ENCODE results near the gene DNMT3A.
"Not testable (repeated sequence)": the region's sequence is repeated elsewhere in the genome, so short reads cannot be mapped to it uniquely, and the experiment has no call there.

The DNMT3A gene

DNA sequence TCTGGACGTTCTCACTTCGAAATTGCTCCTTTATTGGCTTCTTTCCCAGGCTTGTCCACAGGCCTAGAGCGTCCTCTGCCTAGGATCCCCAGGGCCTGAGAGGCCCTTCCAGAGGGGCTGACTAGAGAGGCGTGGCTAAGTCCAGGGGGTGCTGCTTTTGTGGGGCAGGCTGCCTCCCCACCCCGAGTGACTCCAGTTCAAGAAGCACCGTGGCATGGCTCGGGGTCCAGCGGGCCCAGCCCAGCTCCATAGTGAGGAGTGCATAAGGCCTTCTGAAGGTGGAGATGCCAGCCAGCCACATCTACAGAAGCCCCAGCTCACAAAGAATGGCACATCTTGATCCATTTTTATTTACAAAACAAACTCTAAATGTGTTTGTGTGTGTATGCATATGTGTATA lies 128.5 kb downstream of the DNMT3A start:
- no peak overlapping the region for H3K27ac ChIP-seq (ENCODE audit: low read depth, low read length)
- no peaks in the 10 kb centered on the region for H3K4me1 ChIP-seq (ENCODE audit: insufficient read depth, low read length)
- 92% methylated on average over 8 of the region's 8 CpGs for WGBS

DNA sequence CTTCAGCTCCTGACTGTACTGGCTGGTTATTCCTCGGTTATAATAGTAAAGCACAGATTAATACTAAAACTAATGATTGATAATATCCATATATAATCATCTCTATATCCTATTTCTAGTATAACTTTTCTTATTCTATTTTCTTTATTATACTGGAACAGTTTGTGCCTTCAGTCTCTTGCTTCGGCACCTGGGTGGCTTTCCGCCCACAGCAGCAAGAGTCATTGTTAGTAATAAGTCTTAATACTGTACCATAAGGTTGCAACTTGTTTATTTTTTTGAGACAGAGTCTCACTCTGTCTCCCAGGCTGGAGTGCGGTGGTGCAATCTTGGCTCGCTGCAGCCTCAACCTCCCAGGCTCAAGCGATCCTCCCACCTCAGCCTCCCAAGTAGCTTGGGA lies 130.8 kb downstream of the DNMT3A start:
- H3K9ac ChIP-seq (ENCODE audit: low read depth, low read length); H3K27me3 ChIP-seq (ENCODE audit: insufficient read depth, low read length); H3K4me3 ChIP-seq (ENCODE audit: low read length); H3K36me3 ChIP-seq (ENCODE audit: insufficient read depth, low read length); H3K27ac ChIP-seq (ENCODE audit: low read depth, low read length); H3K9me3 ChIP-seq (ENCODE audit: insufficient read depth, low read depth, low read length); H3K4me1 ChIP-seq (ENCODE audit: insufficient read depth, low read length): not testable (repeated sequence)
- 99% methylated on average over 5 of the region's 6 CpGs for WGBS

More for the DNA sequence above, 128.5 kb downstream of the DNMT3A start:
- no peaks in the 10 kb centered on the region for H3K36me3 ChIP-seq (ENCODE audit: insufficient read depth, low read length)
- H3K4me3 ChIP-seq (ENCODE audit: low read length) = no peak overlapping the region
- no peak overlapping the region for H3K9ac ChIP-seq (ENCODE audit: low read depth, low read length)
- no peaks in the 10 kb centered on the region for H3K27me3 ChIP-seq (ENCODE audit: insufficient read depth, low read length)
- no peaks in the 10 kb centered on the region for H3K9me3 ChIP-seq (ENCODE audit: insufficient read depth, low read depth, low read length)

- Histone ChIP-seq H3K27me3 (ENCODE audit: insufficient read depth, low read length) (no peaks in the 10 kb centered on the region), H3K4me1 (ENCODE audit: insufficient read depth, low read length) (0 out of 2 replicates have a peak, but pooled peaks cover 5% of the 10 kb centered on the region), H3K4me3 (ENCODE audit: low read length) (no peak overlapping the region), H3K36me3 (ENCODE audit: insufficient read depth, low read length) (no peaks in the 10 kb centered on the region), H3K9me3 (ENCODE audit: insufficient read depth, low read depth, low read length) (no peaks in the 10 kb centered on the region), H3K9ac (ENCODE audit: low read depth, low read length) (no peak overlapping the region), H3K27ac (ENCODE audit: low read depth, low read length) (peak overlapping the region; percentile 64; the same call in 1 of the 2 replicates)
- WGBS = 50% methylated on average over 5 of the region's 5 CpGs
Observed at GRCh38 chr2:25207078-25207545, 134.6 kb downstream of the DNMT3A start.

- H3K4me3 ChIP-seq (ENCODE audit: low read length) = no peak overlapping the region
- H3K27ac ChIP-seq (ENCODE audit: low read depth, low read length) = no peak overlapping the region
- no peaks in the 10 kb centered on the region for H3K36me3 ChIP-seq (ENCODE audit: insufficient read depth, low read length)
- peak overlapping the region; percentile 31; the same call in 1 of the 2 replicates for H3K9ac ChIP-seq (ENCODE audit: low read depth, low read length)
- 0 out of 2 replicates have a peak, but pooled peaks cover 5% of the 10 kb centered on the region for H3K4me1 ChIP-seq (ENCODE audit: insufficient read depth, low read length)
- H3K9me3 ChIP-seq (ENCODE audit: insufficient read depth, low read depth, low read length) = no peaks in the 10 kb centered on the region
- no peaks in the 10 kb centered on the region for H3K27me3 ChIP-seq (ENCODE audit: insufficient read depth, low read length)
- WGBS = 93% methylated on average over 59 of the region's 59 CpGs
Observed at GRCh38 chr2:25204190-25204838, 137.4 kb downstream of the DNMT3A start.

- H3K4me1 ChIP-seq (ENCODE audit: insufficient read depth, low read length) = peaks cover 2% of the 10 kb centered on the region; the same call in 1 of the 2 replicates
- H3K27me3 ChIP-seq (ENCODE audit: insufficient read depth, low read length) = no peaks in the 10 kb centered on the region
- no peak overlapping the region for H3K4me3 ChIP-seq (ENCODE audit: low read length)
- 94% methylated on average over 11 of the region's 11 CpGs for WGBS
- H3K9ac ChIP-seq (ENCODE audit: low read depth, low read length) = no peak overlapping the region
- H3K27ac ChIP-seq (ENCODE audit: low read depth, low read length) = no peak overlapping the region
- no peaks in the 10 kb centered on the region for H3K9me3 ChIP-seq (ENCODE audit: insufficient read depth, low read depth, low read length)
- H3K36me3 ChIP-seq (ENCODE audit: insufficient read depth, low read length) = no peaks in the 10 kb centered on the region
Observed at GRCh38 chr2:25202275-25202674, 139.4 kb downstream of the DNMT3A start.

DNA sequence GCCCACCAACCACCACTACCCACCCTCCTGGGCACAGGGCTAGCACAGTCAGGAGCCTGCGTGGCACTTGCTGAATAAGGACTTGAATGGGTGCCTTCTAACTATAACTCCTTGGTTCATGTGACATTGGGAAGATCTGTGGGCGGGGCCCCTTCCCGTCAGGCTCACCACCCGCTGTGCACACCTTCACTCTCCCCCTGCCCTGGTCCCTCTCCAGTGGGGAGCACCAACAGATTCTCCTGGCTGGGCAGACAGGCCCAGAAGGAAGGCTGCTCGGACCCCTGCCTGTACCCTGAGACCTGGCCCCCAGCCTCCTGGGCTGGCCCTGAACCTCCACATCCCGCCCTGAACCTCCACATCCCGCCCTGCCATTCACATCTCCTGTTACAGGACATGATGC lies 139.9 kb downstream of the DNMT3A start:
- no peaks in the 10 kb centered on the region for H3K36me3 ChIP-seq (ENCODE audit: insufficient read depth, low read length)
- H3K9ac ChIP-seq (ENCODE audit: low read depth, low read length) = no peak overlapping the region
- no peak overlapping the region for H3K4me3 ChIP-seq (ENCODE audit: low read length)
- no peaks in the 10 kb centered on the region for H3K9me3 ChIP-seq (ENCODE audit: insufficient read depth, low read depth, low read length)
- H3K27ac ChIP-seq (ENCODE audit: low read depth, low read length) = no peak overlapping the region
- 82% methylated on average over 7 of the region's 7 CpGs for WGBS
- H3K4me1 ChIP-seq (ENCODE audit: insufficient read depth, low read length) = no peaks in the 10 kb centered on the region; the same call in 1 of the 2 replicates
- no peaks in the 10 kb centered on the region for H3K27me3 ChIP-seq (ENCODE audit: insufficient read depth, low read length)

DNA sequence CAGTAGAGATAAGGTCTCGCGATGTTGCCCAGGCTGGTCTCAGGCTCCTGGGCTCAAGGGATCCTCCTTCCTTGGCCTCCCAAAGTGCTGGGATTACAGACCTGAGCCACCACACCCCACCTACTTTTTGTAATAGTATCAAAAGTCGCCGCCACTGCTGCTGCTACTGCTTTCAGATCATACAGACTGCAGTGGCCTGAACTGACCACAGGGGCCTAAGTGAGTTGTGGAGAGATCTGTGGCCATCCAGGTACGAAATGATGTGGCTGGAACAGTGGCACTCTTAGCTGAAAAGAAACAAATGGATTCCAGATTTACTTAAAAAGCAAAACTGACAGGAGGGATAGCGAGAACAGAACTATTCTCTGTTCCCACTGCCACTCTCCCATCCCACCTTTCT lies 140.5 kb downstream of the DNMT3A start:
- Histone ChIP-seq H3K4me1 (ENCODE audit: insufficient read depth, low read length) (no peaks in the 10 kb centered on the region; the same call in 1 of the 2 replicates), H3K36me3 (ENCODE audit: insufficient read depth, low read length) (no peaks in the 10 kb centered on the region), H3K27me3 (ENCODE audit: insufficient read depth, low read length) (no peaks in the 10 kb centered on the region), H3K27ac (ENCODE audit: low read depth, low read length) (no peak overlapping the region), H3K9me3 (ENCODE audit: insufficient read depth, low read depth, low read length) (no peaks in the 10 kb centered on the region), H3K9ac (ENCODE audit: low read depth, low read length) (no peak overlapping the region), H3K4me3 (ENCODE audit: low read length) (no peak overlapping the region)
- WGBS = 91% methylated on average over 6 of the region's 6 CpGs

DNA sequence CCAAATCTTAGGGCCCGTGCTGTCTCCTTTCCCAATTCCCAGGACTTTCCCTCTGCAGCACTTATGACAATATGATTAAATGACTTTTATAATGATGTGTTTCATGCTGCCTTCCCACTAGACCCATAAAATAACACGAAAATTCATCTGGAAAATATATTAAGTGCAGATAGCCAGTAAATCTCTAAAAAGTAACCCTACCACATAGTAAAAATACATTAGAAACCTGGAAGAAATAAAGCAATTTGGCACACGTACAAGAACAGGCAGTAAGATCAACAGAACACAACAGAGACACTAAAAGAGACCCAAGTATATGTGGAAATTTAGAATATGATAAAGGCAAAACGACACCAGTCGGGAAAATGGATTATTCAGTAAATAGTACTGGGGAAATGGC lies 143.1 kb downstream of the DNMT3A start:
- H3K9me3 ChIP-seq (ENCODE audit: insufficient read depth, low read depth, low read length) = no peaks in the 10 kb centered on the region
- H3K4me3 ChIP-seq (ENCODE audit: low read length) = no peak overlapping the region
- H3K4me1 ChIP-seq (ENCODE audit: insufficient read depth, low read length) = peaks cover 3% of the 10 kb centered on the region
- WGBS = 91% methylated on average over 4 of the region's 5 CpGs
- H3K9ac ChIP-seq (ENCODE audit: low read depth, low read length) = no peak overlapping the region
- H3K36me3 ChIP-seq (ENCODE audit: insufficient read depth, low read length) = no peaks in the 10 kb centered on the region
- no peak overlapping the region for H3K27ac ChIP-seq (ENCODE audit: low read depth, low read length)
- no peaks in the 10 kb centered on the region for H3K27me3 ChIP-seq (ENCODE audit: insufficient read depth, low read length)

GRCh38 chr2:25198209-25198525 lies 143.6 kb downstream of the DNMT3A start:
- Histone ChIP-seq H3K4me1 (ENCODE audit: insufficient read depth, low read length) (peaks cover 3% of the 10 kb centered on the region), H3K9ac (ENCODE audit: low read depth, low read length) (no peak overlapping the region), H3K4me3 (ENCODE audit: low read length) (no peak overlapping the region), H3K36me3 (ENCODE audit: insufficient read depth, low read length) (no peaks in the 10 kb centered on the region), H3K9me3 (ENCODE audit: insufficient read depth, low read depth, low read length) (no peaks in the 10 kb centered on the region), H3K27me3 (ENCODE audit: insufficient read depth, low read length) (no peaks in the 10 kb centered on the region), H3K27ac (ENCODE audit: low read depth, low read length) (no peak overlapping the region; the same call in 1 of the 2 replicates)
- 53% methylated on average over 3 of the region's 4 CpGs for WGBS

- WGBS = 84% methylated on average over 12 of the region's 12 CpGs
- no peak overlapping the region; the same call in 1 of the 2 replicates for H3K27ac ChIP-seq (ENCODE audit: low read depth, low read length)
- no peak overlapping the region for H3K4me3 ChIP-seq (ENCODE audit: low read length)
- peaks cover 3% of the 10 kb centered on the region for H3K4me1 ChIP-seq (ENCODE audit: insufficient read depth, low read length)
- no peaks in the 10 kb centered on the region for H3K27me3 ChIP-seq (ENCODE audit: insufficient read depth, low read length)
- no peaks in the 10 kb centered on the region for H3K36me3 ChIP-seq (ENCODE audit: insufficient read depth, low read length)
- H3K9me3 ChIP-seq (ENCODE audit: insufficient read depth, low read depth, low read length) = no peaks in the 10 kb centered on the region
- no peak overlapping the region for H3K9ac ChIP-seq (ENCODE audit: low read depth, low read length)
Observed at GRCh38 chr2:25197336-25198208, 144.2 kb downstream of the DNMT3A start.

DNA sequence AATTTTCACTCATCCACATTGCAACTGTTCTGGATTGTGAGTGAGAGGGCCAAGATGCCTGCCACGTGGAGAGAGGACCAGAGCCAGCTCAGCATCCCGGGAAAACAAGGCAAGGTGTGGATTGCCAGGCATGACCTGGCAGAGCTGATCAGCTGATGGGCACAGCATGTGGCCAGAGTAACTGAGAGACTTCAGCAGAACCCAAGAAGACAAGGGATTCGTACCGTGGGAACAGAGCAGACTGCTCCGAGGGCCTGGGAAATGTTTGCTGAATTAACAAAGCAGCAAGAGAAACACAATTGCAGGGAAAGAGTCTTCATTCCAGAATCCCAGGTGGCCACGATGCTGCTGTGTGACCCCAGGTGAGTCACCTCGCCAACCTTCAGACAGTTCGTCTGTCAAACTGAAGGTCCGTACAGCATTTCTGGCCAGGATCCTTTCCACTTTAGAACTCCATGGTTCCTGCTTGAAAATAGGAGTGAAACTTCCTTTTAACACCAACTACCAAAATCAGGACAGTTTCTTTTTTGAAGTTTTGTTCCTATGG lies 147.1 kb downstream of the DNMT3A start:
- H3K27me3 ChIP-seq (ENCODE audit: insufficient read depth, low read length) = no peaks in the 10 kb centered on the region
- H3K4me3 ChIP-seq (ENCODE audit: low read length) = no peak overlapping the region
- peaks cover 6% of the 10 kb centered on the region for H3K4me1 ChIP-seq (ENCODE audit: insufficient read depth, low read length)
- H3K36me3 ChIP-seq (ENCODE audit: insufficient read depth, low read length) = no peaks in the 10 kb centered on the region
- H3K9me3 ChIP-seq (ENCODE audit: insufficient read depth, low read depth, low read length) = no peaks in the 10 kb centered on the region
- H3K9ac ChIP-seq (ENCODE audit: low read depth, low read length) = no peak overlapping the region
- no peak overlapping the region for H3K27ac ChIP-seq (ENCODE audit: low read depth, low read length)
- WGBS = 76% methylated on average over 9 of the region's 9 CpGs

Data from HUES64 (cell line).